SW 1271 (cell line): ENCODE data around the gene TP53BP2.
"Not testable (repeated sequence)": the region's sequence is repeated elsewhere in the genome, so short reads cannot be mapped to it uniquely, and the experiment has no call there.

ENCODE experiments used
- DNase-seq, 2 experiments: peaks; one replicate each; lab custom pipeline; 2025; lab: John Stamatoyannopoulos, UW

The TP53BP2 gene

GRCh38 chr1:223761411-223761810 is 84.3 kb downstream of the TP53BP2 start:
- no peak for DNase-seq

DNA sequence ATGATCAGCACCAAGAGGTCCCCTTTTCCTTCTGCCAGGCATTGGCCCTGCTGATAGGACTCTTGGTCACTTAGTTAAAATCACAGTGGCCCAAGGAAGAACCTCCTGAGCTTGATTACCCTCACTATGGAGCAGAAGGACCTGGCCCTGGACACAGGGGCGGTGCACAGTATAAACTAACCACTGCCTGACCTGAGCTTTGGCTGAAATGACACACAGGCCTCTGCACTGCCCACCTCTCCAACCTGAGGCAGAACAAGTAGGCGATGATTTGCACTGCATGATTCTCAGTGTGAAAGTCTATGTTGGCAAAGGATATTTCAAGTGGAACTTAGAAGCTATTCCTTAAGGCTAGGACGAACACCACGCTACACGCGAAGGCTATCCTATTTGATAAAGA is 84.9 kb downstream of the TP53BP2 start:
- DNase-seq = no peak

DNA sequence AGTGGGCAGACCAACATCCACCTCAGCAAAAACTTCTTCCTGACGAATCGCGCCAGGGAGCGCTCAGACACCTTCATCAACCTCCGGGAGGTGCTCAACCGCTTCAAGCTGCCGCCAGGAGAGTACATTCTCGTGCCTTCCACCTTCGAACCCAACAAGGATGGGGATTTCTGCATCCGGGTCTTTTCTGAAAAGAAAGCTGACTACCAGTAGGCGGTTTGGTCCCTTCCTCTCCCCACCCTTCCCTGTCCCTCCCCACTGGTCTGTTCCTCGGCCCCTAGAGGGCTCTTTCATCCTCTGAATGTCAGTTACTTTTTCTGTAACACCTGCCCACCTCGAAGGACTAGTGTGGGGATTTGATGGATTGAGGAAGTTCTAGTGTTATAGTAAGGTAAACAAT is 86.5 kb downstream of the TP53BP2 start:
- DNase-seq = no peak

DNA sequence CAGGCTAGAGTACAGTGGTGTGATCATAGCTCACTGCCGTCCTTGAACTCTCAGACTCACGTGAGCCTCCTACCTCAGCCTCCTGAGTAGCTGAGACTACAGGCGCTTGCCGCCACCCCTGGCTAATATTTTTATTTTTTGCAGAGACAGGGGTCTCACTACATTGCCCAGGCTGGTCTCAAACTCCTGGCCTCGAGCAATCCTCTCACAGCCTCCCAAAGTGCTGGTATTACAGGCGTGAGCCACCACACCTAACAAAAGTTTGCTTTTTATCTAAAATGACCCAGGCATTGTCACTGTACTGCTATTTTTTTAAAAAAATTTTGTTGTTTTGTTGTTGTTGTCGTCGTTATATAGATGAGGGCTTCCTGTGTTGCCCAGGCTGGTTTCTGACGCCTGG is 87.0 kb downstream of the TP53BP2 start:
- DNase-seq = no peak

DNA sequence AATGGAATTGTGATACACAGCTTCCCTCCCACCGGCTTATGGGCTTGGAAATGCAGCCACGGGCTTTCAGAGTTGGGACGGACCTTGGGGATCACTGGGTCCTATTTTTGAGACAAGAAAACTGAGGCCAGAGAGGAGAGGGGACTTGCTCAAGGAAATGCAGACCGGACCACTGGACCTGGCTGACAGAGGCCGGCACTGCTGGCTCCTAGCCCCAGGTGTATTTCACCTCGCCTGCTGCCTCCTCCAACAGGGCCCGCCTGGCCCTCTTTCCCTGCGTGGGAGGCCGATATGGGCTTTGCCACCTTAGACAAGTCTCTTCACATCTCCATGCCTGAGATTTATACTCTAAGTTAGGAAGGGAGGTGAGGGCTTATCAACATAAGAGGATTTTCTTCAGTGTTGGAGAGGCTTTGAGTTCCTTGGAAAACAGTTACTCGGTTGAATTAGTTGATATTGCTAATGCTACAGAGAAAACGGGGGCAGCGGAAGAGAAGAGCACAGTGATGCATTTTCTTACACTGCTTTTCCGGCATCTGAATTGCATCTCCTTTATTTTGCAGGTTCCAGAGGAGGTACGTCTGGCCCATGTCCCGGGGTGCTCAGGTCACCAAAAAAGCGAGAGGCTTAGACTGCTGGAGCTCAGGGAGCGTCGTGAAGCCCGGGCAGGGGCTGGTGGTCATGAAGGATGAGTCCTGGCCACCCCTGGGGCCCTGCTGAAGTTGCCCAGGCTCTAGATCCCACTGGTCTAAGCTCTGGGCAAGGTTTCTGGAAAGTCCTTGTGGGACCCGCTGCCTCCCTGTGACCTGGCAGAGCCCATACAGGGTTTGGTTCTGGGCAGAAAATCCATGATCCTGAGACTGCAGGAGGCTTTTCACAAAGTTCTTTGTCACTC is 88.7 kb downstream of the TP53BP2 start:
- no peak for DNase-seq

DNA sequence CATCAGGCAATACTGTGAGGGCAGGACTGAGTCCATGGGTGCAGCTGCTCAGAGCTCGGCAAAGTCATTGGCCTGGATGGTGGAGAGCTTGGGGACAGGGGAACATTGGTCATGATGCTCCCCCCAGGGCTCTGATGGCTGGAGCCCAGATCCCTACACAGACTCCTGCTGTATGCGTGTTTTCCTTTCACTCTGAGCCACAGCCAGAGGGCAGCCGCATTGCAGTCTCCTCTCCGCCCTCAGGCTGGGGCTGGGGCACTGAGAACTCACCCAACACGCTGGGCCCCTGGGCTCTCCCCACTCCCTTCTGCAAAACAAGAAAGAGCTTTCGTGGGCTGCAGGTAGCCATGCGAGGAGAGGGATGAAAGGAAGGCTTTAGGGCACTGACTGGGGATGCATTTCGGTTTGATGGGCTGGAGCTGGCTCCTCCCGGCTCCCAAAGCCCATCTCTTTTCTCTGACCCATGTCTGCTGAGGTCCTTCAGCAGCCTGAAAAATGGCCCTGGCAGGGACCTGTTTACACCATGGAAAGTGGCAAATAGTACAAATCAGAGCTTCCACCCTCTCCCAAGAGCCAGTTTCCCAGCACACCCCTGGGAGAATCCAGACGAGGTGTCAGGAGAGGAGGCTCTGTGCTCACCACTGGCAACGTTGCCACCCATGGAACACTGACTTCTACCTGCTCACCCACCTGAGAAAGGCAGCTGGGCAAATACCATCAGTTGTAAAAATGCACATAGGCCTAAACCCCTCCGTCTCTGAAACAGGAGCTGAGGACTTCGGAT is 89.6 kb downstream of the TP53BP2 start:
- DNase-seq = no peak

GRCh38 chr1:223755432-223755792 is 90.3 kb downstream of the TP53BP2 start:
- DNase-seq = no peak

GRCh38 chr1:223754681-223755431 is 90.9 kb downstream of the TP53BP2 start:
- no peak for DNase-seq

DNA sequence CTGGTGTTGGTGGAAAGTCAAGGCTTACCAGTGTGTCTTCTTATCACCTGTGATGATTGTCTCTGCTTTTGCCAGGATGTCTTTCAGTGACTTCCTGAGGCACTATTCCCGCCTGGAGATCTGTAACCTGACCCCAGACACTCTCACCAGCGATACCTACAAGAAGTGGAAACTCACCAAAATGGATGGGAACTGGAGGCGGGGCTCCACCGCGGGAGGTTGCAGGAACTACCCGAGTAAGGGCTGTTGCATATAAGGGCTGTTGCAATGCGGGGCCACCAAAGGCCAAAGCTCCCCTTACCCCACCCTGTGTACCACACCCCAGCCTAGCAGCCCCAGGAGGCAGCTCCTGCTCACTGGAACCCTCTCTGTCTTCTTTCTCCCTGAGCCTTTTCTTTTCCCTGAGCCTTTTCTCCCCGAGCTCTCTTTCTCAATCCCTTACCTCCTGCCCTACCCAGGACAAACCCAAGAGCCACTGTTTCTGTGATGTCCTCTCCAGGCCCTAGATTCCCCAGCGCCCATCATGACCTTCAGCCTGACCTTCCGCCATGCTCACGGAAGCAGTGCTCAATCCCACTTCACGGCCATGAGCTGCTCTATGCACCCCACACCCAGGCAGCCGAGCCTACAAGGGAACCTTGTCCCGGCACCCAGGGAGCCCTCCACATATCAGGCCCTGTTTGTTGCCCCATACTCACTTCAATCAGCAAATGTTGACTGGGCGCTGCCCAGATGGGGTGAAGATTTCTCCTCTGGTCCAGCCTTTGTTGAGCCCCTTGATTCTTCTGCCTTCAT is 92.8 kb downstream of the TP53BP2 start:
- DNase-seq = no peak

GRCh38 chr1:223751696-223752095 is 94.1 kb downstream of the TP53BP2 start:
- no peak for DNase-seq

GRCh38 chr1:223750730-223751570 is 94.8 kb downstream of the TP53BP2 start:
- DNase-seq = no peak

GRCh38 chr1:223748773-223749733 is 96.7 kb downstream of the TP53BP2 start:
- no peak for DNase-seq

DNA sequence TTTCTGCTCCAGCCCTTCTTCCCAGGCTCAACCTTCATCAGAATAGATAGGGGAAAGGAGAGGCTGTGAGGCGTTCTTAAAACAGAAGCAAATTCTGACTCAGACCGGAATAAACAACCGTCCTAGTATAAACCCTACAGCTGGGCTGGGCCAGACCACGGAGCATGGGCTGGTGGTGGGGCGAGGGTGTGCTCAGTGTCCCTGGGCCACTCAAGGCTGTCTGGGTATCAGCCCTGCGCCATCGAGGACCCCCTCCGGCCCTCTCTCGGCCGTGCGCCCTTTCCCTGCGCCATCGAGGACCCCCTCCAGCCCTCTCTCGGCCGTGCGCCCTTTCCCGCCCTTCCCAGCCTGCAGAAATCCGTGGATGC is 97.4 kb downstream of the TP53BP2 start:
- DNase-seq = no peak

DNA sequence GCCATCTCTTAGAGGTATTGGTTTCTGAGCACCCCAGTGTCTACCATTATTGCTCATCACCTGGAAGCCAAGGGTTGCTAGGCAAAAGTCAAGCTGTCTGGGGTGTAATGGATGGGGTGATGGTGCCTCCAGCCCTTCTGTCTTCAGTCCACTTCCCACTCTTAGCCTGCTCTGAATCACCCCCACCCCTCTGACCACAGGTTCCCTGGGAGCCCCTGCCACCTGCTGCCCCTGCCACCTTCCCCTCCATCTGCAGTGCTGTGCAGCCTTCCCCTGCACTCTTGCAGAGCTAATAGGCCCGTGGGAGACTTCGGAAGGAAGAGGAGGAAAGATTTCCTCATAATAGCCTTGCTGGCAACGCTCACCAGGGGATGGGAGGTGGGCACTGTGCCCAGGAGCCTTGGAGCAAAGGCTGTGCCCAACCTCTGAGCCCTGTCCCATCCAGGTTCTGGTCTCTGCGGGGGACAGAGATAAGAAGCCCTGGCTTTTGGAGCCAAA is 97.9 kb downstream of the TP53BP2 start:
- no peak for DNase-seq

- no peak for DNase-seq
Observed at GRCh38 chr1:223745731-223746130, 100.0 kb downstream of the TP53BP2 start.

- no peak for DNase-seq
Observed at GRCh38 chr1:223742856-223743517, 102.8 kb downstream of the TP53BP2 start.

DNA sequence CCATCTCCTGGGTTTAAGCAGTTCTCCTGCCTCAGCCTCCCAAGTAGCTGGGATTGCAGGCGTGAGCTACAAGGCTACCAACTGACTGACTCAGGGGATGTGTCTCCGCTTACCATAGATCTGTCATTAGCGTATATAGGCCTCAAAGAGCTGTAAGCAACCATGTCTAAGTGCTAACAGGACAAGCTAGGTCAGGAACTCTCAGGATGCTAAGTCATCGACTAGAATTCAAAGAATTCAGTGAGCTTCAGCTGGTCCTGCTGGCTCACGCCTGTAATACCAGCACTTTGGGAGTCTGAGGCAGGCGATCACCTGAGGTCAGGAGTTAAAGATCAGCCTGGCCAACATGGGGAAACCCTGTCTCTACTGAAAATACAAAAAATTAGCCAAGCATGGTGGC is 103.9 kb downstream of the TP53BP2 start:
- DNase-seq = peak in 1 of 2 experiments; percentile 35

- not testable (repeated sequence) for DNase-seq
Observed at GRCh38 chr1:223740038-223740736, 105.6 kb downstream of the TP53BP2 start.
